Renal cortex interstitium (tissue), 11 donors: ENCODE results near the gene KRTAP5-7. TPM values are rescaled to one million over a fixed set of nuclear protein-coding genes. Genes with fewer than 3 reads are reported as not detected.

Experiments used
- DNase-seq, 11 donors: peaks; one replicate each; pipeline ENCODE4 v3.0.0-alpha.2; 2013; ENCODE audit warnings: low read depth in 9 of 11, low spot score in 4 of 11; ENCODE audit errors: extremely low read depth in 1 of 11
- polyA plus RNA-seq, 3 donors: library from polyadenylated mRNA; unstranded; fragments of 120-200 nt; gene quantifications; one replicate each; pipeline ENCODE4 v1.2.1, GENCODE V29; 2013; ENCODE audit not compliant: insufficient read length in 3 of 3

Gene KRTAP5-7
- polyA plus RNA-seq, 3 donors = 0.07 to 0.32 TPM; not detected in 1

DNA sequence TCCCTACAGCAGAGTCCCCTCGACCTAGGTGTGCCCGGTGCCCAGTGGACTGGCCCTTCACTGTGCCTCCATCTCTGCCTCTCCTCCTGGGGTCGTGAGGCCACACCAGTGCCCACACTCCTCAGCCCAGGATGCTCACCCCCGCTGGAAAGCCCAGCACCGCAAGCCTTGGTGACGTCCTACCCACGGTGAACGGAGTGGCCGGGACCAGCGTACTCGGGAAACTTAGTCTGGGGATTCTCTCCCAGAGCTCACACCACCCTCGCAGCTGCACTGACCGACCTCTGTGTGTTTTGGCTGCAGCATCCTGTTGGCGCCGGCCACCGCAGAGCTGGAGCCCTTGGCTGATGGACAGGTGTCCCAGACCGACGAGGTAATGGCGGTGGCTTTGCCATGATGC is 35.5 kb upstream of the KRTAP5-7 start:
- no peak for DNase-seq

GRCh38 chr11:71491940-71492339 is 35.1 kb upstream of the KRTAP5-7 start:
- DNase-seq = no peak

DNA sequence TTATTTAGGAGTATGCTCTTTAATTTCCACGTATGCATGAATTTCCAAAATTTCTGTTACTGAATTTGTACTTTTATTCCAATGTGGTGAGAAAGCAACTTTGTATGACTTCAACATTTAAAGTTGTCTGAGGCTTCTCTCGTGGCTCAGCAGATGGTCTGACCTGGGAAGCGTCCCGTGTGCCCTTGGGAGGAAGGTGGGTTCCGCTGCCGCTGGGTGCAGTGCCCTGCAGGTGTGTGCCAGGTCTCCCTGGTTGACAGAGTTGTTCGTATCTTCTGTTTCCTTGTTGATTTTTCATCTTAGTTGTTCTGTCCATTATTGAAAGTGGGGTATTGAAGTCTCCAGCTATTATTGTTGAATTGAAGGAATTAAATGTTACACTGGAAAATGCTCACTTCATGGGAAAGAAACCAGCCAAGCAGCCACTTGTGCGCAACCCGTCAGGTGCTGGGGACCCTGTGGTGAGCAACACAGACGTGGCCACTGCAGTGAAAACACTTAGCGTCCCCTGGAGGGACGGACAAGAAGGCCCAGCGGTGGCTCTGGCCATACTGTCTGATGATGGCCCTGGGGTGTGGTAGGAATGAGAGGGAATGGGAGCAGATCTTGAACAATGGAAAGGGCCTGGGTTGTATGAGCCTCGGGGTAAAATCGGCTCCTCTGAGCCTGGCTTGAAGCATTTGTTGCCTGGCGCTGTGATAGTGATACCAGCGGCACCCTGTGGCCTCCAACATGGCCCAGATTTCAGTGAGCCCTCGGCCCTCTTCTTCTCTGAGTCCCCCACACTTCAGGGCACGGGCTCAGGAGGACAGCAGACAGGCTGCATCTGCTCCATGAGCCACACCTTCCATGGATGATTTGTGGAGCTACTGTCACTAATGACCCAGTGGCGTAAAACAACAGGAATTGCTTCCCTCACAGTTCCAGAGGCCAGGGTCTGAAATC is 31.5 kb upstream of the KRTAP5-7 start:
- DNase-seq = no peak

- no peak for DNase-seq
These were observed 30.6 kb upstream of the KRTAP5-7 start for GRCh38 chr11:71496421-71496820.

GRCh38 chr11:71498091-71498490 is 29.0 kb upstream of the KRTAP5-7 start:
- DNase-seq = no peak

DNA sequence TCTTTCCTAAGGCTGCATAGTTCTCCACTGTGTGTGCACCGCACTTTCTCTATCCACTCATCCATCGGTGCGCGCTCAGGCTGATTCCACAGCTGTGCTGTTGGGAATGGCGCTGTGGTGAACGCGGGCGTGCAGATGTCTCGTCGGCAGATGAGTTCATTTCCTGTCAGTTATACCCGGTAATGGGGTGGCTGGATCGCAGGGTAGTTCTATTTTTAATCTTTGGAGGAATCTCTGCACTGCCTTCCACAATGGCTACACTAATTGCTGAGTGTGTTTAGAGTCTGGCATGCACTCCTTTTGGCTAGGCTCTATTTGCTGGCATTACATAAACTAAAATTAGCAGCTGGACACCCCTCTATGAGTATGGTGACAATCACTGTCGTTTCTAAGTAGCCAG is 27.9 kb upstream of the KRTAP5-7 start:
- DNase-seq = no peak

- DNase-seq = no peak
These were observed 27.5 kb upstream of the KRTAP5-7 start for GRCh38 chr11:71499546-71499945.

GRCh38 chr11:71500601-71501021 is 26.5 kb upstream of the KRTAP5-7 start:
- no peak for DNase-seq

GRCh38 chr11:71501071-71501985 is 25.7 kb upstream of the KRTAP5-7 start:
- no peak for DNase-seq

GRCh38 chr11:71502026-71502425 is 25.0 kb upstream of the KRTAP5-7 start:
- no peak for DNase-seq

- no peak for DNase-seq
These were observed 24.1 kb upstream of the KRTAP5-7 start for GRCh38 chr11:71502871-71503435.

- DNase-seq = no peak
These were observed 22.5 kb upstream of the KRTAP5-7 start for GRCh38 chr11:71504531-71504930.

GRCh38 chr11:71505001-71505400 is 22.1 kb upstream of the KRTAP5-7 start:
- DNase-seq = no peak

- no peak for DNase-seq
These were observed 21.3 kb upstream of the KRTAP5-7 start for GRCh38 chr11:71505781-71506180.

DNA sequence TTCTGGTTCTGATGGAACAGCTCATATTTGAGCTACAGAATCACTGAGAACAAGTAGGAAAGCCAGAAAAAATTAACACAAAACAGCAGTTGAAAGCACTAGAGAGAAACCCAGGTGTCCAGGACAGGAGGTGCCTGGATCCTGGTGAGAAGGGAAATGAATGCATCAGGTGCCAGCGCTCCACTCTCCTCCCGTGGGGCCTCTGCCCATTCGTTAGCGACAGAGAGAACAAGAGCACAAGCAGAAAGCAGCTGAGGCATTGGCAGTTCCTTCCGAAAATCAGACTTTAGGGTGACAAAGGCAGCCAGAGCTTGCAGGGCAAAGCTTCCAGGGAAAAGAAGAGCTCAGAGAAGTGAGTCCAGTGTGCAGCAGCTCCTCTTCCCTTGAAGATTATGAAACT is 20.0 kb upstream of the KRTAP5-7 start:
- no peak for DNase-seq

DNA sequence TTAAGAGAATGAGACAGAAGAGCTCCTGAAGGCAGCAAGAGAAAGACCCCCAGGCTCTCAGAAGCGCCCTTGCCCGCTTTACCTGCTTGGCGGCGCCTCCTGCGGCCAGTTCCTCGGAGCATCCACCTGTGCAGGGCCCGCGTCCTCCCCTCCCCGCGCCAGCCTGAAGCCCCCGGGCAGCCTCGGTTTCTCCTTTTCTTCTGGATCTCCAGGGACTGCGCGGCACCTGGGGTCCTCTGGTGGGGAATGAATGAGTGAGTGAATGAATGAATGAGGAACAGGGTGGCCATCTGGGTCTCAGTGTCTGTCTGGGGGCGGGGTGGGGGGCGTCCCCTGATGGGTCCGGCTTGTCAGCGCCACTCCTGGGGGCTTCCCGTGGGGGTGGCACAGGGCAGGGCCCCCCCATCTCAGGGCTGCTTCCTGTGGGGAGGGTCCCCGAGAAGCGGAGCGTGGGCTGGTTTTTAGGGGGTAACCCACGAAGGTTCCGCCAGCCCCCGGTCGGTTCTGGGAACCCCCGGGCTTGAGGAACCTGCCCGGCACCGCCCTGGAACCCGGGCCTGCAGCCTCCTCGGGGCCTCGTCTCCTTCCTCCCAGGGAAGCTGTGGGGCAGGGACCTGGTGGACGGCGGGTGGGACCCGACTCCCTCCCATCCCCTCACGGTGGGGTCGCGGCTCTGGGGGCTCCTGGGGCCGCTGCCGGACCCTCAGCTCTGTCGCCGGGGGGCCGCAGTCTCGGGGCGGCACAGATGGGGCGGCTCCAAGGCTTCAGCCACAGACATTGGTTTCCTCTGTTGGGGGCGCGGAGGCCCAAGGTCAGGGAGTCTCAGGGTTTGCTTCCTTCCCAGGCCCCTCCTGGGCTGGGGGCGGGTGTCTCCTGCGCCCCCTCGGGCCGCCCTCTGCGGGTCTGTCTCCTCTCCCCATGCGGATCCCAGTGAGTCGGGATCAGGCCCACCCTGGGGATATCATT is 8.3 kb upstream of the KRTAP5-7 start:
- no peak for DNase-seq

GRCh38 chr11:71519546-71519945 is 7.5 kb upstream of the KRTAP5-7 start:
- no peak for DNase-seq

DNA sequence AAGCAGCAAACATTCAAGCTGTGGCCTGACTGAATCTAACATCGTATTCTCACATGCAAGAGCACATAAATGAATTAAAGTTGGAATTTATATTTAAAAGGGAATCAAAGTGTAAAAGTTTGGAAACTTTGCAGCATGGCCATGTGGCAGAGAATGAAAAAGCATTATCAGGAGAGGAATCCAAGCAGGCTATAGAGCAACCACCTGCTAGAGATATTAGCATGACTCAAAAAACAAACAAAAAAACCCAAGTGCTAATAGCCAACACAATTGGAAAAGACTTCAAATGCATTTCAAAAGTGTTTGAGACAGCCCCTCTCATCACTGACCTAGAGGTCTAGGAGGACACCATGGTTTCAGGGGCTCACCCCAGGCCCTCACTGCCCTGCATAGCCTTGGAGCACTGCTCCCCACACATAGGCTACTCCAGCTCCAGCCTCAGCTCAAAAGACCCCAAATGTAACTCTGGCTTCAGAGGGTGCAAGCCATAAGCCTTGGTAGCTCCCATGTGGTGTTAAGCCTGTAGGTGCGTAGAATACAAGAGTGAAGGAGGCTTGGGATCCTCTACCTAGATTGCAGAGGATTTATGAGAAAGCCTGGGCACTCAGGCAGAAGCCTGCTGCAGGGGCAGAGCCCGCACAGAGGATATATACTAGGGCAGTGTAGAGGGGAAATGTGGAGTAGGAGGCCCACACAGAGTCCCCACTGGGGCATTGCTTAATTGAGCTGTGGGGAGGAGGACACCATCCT is 1.7 kb upstream of the KRTAP5-7 start:
- no peak for DNase-seq
